Frontal cortex (tissue), 4 donors: Measurements from ENCODE around the gene C14orf119. TPM values are rescaled to one million over a fixed set of nuclear protein-coding genes. Genes with fewer than 3 reads are reported as not detected.

Source experiments
- DNase-seq, 2 donors: peaks; one replicate each; pipeline ENCODE4 v3.0.0; 2012; ENCODE audit warnings: low spot score in 2 of 2
- FAIRE-seq: peaks from 2 replicates; lab custom pipeline; 2012; peaks lifted over from hg19 to GRCh38; lab: Jason Lieb, UNC
- total RNA-seq: library from RNA; depleted of rRNA; stranded (reverse); fragments of >200 nt; gene quantifications from one replicate; pipeline ENCODE4 v1.2.3, GENCODE V29; 2014
- donor health status: control.
- donor health status: control.
- donor health status: control.

The C14orf119 gene, protein sequence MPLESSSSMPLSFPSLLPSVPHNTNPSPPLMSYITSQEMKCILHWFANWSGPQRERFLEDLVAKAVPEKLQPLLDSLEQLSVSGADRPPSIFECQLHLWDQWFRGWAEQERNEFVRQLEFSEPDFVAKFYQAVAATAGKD
- total RNA-seq: 22.0 TPM

DNA sequence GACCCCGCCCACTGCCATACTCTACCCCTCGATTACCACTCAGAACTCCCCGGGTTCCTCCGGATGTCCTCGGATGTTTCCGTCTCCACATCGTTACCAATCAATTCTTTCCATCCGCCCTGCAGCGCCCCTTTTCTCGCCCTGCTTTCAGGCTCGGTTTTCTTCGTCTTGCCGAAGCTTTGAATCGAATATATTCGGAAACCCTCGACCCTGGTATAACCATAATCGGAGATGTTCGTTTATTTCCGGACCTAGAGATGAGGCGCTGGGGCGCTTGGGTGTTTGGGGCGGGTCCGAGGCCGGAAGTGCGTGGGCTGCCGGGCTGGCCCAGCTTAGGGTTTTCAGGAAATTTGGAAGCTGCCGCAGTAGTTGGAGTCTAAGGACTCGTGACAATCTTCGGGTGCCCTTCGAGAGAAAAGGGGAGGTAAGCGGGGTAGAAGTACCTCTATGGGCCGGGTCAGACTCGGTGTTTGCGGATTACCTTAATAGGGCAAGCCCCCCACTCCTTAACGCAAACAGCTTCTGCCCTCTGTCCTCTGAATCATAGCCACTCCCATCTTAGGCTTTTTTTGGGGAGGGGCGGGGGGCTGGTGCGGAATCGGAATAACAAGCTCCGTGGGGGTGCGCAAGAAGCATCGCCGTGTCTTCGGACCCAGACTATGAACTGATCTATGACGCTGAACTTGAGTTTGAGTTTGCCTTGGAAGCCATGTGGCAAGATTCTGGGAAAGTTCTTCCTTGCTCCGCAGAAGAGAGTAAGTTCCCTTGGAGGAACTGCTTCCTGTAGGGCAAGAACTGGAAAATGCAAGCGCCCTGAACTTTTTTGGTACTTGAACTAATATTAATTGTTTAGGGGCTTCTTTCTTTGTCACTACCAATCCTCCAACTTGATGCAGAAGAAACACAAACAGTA lies at the start of gene C14orf119:
Gene C14orf119 (plus strand): TSS at position 310 of the 913 bp plus-strand sequence. CDS start 2,154 bp downstream, outside the sequence.
- peak; percentile 97 to 99 for DNase-seq
- peak; percentile 99 for FAIRE-seq

DNA sequence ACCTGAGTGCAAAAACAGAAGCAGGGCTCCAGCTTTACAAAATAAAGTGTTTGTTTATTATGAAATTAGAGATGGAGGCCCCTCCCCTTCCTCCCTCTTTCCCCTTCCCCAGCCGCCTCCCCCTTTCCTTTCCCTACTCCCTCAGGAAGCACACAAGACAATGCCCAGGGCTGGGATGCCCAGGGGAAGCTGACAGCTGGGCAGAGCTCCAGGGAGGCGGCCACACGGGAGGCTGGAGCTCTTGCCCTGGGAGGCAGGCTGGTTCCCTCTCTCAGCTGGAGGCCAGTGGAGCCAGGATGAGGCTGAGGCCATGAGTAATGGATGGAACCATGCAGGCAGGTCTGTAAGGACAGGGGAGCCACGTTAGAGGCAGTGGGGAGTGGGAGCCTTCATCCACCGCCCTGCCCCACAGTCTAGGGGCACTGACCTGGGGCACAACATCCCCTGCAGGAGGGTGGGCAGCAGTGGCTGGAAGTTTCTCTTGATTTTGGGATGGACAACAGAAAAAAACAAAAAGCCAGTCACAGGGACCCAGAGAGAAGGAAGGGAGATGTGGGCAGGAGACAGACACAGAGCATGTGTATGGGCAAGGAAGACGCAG lies 48.2 kb upstream of the C14orf119 start:
- FAIRE-seq (no peak), DNase-seq (no peak)

DNA sequence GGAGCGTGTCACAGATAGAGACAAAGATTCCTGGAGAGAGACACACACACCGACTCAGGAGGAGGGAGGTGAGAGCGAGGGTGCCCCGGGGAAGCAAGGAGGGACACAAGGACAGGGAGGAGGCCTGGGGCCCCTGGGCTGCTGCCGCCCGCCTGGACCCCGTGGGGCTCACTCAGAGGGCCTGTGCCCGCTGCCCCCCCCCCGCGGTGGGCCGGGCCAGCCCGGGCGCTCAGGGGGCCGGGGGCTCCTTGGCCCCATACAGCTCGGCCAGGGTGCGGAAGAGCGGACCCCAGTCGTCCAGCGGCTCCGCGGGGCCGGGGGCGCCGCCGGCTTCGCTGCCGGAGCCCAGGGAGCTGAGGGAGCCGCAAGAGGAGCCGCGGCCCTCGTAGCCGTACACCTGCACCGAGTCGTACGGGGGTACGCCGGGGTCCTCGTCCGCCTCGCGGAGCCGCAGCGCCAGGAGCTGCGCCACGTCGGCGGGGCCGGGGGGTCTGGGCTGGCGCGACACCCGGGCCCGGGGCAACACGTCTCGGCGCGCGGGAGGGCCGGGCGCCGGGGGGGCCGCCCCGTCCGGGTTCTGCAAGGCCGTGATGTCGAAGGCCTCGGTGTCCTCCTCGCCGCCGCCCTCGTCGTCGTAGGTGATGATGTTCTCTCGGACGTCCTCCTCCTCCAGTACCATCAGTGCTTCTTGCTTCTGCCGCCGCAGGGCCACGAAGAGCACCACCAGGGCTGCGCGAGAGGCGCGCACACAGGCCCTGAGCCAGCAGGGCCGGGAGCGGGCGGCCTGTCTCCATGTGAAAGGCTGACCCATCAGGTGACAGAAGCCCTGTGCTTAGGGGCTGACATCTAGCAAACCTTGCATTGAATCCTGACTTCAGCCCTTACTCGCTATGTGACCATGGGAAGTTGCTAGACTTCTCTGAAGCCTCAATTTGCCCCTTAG lies 47.3 kb upstream of the C14orf119 start:
- FAIRE-seq: no peak
- no peak for DNase-seq

DNA sequence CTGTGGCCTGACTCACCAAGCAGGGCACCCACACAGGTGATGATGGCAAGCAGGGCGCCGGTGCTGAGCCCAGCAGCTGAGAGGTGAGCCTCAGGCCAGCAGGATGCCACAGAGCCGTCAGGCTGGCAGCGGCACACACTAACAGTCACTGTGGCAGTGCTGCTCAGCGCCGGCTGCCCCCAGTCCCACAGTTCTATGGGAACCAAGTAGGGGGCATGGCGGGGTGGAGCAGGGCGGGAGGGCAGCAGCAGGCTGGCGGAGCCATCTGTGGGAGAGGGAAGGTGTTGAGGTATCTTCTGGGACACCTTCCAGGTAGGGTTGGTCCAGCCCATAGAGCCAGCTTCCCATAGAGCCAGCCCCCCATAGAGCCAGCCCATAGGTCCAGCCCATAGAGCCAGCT lies 46.3 kb upstream of the C14orf119 start:
- no peak for DNase-seq
- no peak for FAIRE-seq

DNA sequence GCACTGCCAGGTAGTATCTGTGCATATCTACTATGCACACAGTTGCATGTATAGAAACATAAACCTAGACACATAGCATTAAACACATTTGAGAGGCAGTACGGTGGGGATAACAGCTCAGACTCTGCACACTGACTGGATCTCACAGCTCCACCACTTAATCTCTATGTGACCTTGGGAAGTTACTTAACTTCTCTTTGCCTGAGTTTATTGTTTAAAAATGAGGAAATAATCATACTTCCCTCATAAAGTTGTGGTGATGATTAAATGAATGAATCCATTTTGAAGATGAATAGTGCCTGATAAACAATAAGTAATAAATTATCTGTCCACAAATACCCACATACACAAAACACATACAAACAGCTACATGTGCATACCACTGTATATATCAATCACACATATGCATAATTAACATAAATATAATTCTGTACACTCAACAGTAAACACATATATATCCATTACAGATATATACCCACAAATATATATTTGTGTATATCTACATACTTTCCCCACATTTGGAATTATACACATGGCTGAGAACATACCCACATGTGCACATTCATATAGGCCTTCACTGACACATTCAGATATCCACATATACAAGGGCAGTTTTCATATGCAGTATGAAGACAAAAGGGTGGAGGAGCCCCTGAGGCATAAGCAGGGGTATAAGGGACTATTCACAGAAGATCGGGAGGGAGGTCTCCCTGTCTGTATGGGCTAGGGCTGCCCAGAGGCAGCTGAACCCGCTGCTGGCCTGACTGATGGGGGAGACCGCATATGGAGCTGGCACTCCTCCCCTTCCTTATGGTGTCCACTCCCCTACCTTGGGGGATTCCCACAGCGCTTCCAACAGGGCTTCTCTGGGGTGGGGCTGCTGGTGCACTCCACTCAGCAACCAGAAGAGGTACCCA lies 43.9 kb upstream of the C14orf119 start:
- DNase-seq: no peak
- FAIRE-seq: no peak

DNA sequence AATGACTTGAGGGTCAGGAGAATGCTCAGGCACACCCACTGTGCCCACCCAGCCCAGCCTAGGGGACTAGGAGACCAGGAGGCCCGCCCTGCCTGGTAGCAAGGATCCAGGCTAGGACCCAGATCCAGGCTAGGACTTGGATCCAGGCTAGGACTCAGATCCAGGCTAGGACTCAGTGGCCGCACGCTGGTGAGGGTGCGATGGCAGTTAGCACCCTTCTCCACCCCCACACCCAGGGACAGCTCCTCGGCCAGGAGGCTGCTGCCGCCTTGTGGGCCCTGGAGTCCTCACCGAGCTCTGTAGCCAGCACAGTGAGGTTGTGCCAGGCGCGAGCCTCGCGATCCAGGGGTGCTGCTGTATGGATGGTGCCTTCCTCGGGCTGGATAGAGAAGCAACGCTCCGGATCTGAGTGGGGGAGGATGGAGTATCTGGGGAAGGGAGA lies 43.1 kb upstream of the C14orf119 start:
- FAIRE-seq: no peak
- peak in 1 of 2 donors; percentile 55 for DNase-seq

DNA sequence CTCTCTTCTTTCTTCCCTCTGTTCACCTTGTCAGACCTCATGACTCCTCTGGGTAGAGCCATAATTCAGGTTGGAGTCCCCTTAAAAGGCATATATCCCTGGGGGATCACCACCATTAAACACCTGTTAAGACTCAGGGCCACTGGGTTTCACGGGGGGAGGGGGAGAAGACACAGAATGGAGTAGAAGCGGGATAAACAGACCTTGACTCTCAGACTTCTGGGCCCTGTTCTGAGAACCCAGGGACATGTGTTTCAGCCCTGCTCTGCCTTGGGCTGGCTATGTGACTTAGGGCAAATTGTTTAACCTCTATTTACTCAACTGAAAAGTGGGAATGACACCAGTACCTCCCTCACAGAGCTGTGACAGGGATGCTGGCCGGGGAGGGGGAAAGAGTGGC lies 42.6 kb upstream of the C14orf119 start:
- FAIRE-seq (no peak), DNase-seq (no peak)

DNA sequence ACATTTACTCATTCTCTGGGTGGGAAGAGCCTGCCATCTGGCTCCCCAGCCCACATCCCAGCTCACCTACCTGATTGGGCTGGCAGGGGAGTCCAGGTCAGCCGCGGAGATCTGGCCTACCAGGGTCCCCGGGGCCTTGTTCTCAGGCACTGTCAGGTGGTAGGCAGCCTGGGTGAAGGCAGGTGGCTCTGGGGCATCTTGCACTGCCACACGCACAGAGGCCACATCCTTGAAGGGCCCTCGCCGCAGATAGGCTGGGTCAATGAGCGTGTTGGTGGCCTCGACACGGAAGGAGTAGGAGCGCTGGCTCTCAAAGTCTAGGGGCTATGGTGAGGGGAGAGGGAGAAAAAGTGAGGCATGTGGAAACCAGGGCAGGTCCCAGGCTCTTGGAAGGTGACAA lies 41.9 kb upstream of the C14orf119 start:
- DNase-seq: no peak
- no peak for FAIRE-seq

DNA sequence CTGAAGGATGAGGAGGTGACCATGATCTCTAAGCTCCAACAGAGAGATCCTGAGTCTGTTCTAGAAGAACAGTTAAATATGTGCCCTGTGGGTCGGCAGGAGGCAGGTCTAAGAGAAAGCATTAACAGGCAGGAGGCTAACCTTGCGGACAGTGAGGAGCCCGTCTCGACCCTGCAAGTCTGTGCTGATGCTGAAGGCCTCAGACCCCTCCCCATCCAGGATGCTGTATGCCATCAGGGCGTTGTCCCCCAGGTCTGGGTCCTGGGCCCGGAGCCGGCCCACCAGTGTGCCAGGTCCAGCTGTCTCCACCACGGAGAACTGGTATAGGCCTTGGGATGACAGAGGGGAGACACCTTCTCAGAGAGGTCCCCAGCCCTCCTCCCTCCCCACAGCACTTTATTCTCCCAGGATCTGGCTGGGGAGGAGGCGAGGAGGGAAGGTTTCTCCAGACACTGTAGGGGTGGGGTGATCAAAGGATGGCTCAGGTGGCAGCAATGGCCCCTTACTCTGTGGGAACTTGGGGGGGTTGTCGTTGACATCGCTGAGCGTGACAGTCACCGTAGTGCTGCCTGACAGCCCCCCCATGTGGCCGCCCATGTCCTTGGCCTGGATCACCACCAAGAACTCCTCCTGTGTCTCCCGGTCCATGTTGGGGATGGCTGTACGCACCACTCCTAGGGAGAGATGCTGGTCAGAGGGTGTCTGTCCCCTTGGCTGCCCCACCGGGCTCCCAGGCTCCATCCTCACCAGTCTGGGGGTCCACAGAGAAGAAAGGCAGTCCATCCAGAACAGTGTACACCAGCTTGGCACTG lies 41.1 kb upstream of the C14orf119 start:
- no peak for DNase-seq

DNA sequence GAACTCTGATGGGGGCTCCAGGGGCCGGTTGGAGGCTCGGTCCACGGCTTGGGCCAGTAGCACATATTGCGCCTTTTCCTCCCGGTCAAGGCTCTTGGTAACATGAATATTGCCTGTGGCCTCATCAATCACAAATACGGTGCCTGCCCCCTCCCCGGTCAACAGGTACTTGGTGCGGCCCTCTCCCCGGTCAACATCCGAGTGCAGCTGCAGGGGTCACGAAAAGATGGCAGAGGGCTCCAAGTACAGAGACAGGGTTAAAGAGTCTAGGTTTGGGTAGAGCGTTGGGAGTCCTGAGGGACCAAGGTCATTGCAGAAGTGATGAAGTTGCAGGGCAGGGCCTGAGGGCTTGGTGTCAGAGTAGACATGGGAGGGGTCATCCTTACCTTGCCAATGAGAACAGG lies 40.2 kb upstream of the C14orf119 start:
- DNase-seq: no peak
- no peak for FAIRE-seq

More for the DNA sequence above, 41.1 kb upstream of the C14orf119 start:
- no peak for FAIRE-seq

DNA sequence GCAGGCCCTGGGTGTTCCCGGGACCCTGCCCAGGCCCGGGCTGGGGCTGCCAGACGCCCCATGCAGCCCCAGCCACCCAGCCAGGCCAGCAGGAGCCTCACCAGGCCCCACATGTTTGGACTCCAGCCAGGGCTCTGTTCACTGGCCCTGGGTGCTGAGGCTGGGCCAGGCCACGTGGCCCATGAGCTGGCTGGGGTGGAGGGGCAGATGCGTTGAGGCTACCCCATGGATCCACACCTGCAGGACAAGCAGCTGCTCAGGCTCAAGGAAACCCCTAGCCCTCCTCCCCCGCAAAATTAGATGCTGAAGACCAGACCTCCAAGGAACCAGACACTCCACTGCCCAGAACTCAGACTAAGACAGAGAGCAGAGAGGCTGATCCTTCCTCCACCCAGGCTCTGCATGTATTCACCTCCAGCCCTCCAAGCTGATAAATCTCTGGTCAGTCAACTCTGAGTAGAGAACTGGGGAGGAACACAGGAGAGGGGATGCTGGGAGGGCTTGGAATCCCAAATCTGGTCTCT lies 39.6 kb upstream of the C14orf119 start:
- DNase-seq: peak in 1 of 2 donors; percentile 67
- no peak for FAIRE-seq

DNA sequence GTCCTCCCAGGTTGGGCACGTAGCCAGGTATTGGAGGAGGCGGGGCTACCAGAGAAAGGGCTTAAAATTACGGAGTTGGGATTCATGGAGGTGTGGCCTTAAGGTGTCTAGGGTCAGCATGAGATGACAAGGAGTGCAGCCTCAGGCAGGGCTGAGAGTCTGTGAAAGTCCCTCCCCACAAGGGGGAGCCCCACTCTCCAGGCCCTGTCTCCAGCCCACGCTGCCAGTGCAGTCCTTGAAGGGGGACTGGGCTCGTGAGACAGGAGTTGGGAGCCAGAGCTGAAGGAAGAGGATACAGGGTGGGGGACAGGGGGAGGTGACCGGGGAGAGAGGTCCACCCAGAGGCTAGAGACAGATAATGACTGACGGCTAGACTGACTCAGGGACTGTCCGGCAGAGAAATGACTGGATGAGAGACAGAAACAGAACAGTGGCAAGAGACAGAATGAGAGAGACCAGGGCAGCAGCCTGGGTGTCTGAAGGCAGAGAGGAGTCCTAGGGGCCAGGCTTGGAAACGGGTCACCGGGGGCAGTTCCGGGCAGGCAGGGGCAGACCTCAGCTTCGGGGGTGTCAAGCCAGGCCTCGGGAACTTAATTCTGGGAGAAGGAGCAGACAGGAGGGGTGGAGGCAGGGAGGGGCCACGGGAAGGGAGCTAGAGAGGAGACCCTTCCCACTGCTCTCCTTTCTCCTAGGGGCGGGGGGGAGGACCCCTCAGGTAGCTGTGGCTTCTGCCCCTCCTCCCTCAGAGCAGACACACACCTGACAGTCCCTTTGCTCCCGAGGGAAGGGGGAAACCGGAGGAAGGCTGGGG lies 39.0 kb upstream of the C14orf119 start:
- FAIRE-seq (no peak), DNase-seq (peak; percentile 75 to 81)

DNA sequence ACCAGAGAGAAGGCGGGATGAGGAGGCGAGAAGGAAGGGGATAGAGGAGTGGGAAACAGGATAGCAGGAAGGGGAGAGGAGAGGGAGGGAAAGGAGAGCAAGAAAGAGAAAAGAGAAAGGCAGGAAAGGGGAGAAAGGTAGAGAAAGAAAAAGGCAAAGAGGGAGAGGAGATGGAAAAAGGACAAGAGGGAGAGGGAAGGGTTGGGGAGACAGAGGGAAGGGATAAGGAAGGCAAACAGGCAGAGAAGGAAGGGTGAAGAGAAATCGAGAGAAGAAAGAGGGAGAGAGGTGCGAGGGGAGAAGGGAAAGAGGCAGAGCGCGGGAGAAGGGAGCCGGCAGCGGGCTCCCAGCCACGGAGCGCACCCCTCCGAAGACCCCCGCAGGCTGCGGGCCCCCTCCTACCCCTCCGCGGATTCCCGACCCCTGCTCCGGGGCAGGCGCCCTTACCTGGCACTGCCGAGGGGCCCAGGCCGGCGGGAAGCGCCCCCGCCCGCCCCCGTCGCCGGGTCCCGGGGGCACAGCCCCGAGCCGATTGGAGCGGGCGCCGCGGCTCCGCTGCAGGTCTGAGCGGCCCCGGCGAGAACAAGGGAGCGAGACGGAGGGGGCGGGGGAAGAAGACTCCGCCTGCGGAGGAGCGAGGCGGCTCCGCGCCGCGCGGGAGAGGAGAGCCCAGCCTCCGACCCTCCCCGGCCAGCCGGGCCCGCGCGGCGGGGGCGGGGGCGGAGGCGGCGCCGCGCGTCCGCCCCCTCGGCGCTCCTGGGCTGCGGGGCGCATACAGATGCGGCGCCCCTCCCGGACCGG lies 38.1 kb upstream of the C14orf119 start, which contains the start of gene CDH24:
Gene CDH24 (minus strand): TSS at position 565 of the 801 bp plus-strand sequence. CDS start 1,787 bp downstream, outside the sequence.
- FAIRE-seq (no peak), DNase-seq (peak; percentile 86 to 87)

DNA sequence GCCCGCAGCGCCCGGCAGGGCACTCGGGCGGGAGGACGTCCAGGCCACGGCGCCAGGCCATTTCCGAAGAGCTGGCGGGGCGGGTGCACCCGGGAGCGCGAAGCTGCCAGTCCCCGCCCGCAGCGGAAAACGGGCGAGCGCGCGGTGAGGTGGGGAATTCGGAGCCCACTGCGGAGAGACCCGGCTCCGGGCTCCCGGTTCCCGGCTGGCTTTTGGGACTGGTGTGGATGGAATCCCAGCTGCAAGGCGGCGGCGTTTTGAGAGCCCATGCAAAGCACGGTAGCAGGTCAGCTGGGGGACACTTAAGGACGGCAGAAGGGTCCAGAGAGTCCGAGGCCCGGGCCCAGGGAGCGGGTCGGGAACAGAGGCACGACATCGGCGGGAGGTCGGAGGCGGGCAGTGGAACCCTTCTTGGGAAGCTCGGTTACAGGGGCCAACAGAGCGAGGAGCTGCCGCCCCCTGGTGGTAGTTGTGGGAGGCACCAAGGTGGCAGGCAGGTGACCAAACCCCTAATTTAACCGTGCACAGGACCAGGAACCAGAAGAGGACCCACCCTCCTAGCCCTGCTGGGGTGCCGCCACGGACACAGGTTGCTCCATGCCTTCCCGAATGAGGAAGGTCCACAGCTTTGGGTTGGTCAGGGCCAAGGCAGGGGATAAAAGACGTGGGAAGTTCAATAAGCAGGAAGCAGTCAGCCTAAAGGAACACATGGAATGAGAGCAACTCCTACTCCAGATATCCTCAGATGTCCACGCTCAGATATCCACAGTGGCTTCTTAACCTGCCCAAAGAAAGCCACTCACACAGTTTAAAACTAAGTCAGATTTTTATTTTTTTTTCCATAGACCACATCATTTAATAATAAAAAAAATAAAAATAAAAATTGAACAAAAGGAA lies 37.3 kb upstream of the C14orf119 start:
- FAIRE-seq (no peak), DNase-seq (peak; percentile 92)
